AG10803 (cell line): Measurements from ENCODE around the gene TTLL5.

Experiments
- DNase-seq: peaks from one replicate; pipeline ENCODE4 v3.0.0; 2010; ENCODE audit warnings: low read depth
- H3K4me3 ChIP-seq: 2 replicates; pipeline ENCODE4 v1.5.1; 2011; ENCODE audit warnings: mild to moderate bottlenecking, low read length, control low read depth
- TF ChIP-seq, protein P1 (sequence below): conservative IDR thresholded peaks from 2 replicates; pipeline ENCODE4 v1.5.1; 2011; ENCODE audit warnings: mild to moderate bottlenecking, low read length, control low read depth, inconsistent platforms

Gene TTLL5

DNA sequence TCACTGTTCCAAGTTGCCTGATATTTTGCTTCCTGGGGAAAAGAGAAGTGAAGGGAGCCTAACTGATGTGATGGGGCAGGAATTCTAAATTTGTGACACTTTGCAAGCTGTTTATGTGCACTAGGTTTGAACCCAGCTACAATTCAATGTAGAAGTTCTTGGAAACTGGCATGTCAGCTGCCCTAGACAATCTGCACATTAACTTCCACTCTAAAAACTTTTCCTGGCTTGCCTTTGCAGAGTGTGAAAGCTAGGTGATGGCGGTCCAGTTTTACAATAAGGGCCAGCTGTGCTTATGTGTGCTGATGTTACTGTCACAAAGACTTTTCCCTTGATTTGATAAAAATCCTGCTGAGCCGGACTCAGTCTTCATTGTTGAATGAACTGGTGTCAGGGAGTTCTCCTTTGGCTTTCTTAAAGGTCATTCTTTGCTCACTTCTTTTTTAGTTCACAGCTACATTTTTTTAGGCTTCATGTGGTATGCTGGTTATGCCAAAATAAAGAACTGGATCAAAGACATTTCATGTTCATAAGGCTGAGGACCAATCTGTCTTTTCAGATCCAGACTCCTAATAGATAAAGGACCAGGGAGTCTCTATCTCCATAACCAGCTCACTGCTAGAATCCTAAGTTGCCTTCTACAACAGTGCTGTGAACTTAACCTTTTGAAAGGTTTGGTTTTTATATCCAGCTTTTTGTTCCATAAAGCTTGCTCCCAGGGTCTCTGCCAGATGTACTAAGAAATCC lies 187.3 kb downstream of the TTLL5 start:
- no peak overlapping the region for H3K4me3 ChIP-seq
- TF ChIP-seq, protein P1, sequence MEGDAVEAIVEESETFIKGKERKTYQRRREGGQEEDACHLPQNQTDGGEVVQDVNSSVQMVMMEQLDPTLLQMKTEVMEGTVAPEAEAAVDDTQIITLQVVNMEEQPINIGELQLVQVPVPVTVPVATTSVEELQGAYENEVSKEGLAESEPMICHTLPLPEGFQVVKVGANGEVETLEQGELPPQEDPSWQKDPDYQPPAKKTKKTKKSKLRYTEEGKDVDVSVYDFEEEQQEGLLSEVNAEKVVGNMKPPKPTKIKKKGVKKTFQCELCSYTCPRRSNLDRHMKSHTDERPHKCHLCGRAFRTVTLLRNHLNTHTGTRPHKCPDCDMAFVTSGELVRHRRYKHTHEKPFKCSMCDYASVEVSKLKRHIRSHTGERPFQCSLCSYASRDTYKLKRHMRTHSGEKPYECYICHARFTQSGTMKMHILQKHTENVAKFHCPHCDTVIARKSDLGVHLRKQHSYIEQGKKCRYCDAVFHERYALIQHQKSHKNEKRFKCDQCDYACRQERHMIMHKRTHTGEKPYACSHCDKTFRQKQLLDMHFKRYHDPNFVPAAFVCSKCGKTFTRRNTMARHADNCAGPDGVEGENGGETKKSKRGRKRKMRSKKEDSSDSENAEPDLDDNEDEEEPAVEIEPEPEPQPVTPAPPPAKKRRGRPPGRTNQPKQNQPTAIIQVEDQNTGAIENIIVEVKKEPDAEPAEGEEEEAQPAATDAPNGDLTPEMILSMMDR, result no peak
- no peak for DNase-seq

DNA sequence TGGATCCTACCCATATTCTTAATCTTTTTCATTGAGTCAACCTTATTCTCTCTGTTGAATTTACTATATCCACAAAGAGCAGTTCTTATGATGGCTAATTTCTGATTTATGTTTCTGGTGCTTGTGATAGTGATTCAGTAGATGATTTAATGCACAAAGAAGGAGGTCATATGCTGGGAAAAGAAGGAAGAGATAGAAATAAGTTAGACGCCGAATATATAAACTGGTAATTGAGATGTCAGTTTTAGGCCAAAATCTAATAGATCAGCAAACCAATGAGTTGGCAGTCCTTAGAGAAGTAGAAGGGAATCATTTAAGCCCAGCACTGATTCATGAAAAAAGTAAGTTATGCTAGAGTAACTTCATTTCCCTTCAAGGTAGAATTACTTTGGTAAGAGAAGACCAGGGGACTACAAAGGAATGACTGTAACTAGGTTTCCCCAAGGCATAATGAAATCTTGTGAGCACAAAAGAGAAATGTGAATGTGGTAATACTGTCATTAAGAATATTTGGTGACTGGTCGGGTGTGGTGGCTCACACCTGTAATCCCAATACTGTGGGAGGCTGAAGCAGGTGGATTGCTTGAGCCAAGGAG lies 188.4 kb downstream of the TTLL5 start:
- TF ChIP-seq, protein P1, result no peak
- H3K4me3 ChIP-seq, result no peak overlapping the region
- no peak for DNase-seq

DNA sequence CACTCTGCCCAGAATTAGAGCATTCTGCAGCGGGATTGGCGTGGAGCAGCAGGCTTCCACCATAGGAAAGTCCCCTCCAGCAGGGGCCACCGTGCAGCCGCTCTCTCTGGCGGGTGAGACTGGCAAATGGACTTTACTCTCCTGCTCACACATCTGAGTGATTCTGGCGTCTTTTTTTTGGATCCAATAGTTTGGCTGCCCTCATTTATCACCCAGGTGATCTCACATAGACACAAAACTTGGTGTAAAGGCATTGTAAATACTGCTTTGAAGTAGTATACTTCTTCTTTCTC lies 190.5 kb downstream of the TTLL5 start:
- H3K4me3 ChIP-seq, result no peak overlapping the region
- TF ChIP-seq, protein P1, result no peak
- no peak for DNase-seq

DNA sequence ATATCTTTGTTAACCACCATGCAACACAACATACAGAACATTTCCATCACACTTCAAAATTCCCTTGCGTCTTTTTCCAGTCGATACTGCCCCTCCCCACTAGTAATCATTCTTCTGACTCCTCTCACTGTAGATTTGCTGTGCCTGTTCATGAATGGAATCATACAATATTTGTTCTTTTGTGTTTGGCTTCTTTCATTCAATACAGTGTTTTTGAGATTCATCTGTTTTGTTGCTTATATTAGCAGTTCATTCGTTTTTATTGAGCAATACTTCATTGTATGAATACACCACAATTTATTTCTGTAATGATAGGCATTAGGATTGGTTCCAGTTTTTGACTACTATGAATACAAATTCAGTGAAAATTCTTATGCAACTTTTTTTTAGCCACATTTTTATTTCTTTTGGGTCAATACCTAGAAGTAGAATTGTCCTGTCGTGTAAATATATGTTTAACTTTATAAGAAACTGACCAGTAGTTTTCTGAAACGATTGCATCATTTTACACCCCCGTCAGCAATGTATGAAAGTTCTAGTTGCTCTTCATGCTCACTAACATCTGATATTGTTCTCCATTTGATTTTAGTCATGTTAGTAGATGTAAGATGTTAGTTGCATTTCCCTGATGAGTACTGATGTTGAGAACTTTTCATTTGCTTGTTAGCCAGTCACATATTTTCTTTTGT lies 193.2 kb downstream of the TTLL5 start:
- peak; percentile 55 for DNase-seq
- TF ChIP-seq, protein P1, result no peak
- no peak overlapping the region for H3K4me3 ChIP-seq

DNA sequence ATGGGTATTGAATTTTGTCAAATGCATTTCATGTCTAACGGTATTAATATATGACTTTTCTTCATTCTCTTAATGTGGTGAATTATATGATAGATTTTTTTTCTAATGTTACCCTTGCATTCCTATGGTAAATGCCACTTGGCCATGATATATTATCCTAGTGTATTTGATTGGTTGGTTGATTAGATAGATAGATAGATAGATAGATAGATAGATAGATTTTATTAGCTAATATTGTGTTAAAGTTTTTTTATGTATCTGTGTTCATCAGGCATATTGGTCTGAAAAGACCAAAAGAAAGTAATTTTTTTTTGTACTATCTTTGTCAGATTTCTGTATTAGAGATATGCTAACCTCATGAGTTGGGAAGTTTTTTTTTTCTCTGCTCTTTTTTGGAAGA lies 196.2 kb downstream of the TTLL5 start:
- DNase-seq, result no peak
- TF ChIP-seq, protein P1, result no peak
- H3K4me3 ChIP-seq, result no peak overlapping the region

DNA sequence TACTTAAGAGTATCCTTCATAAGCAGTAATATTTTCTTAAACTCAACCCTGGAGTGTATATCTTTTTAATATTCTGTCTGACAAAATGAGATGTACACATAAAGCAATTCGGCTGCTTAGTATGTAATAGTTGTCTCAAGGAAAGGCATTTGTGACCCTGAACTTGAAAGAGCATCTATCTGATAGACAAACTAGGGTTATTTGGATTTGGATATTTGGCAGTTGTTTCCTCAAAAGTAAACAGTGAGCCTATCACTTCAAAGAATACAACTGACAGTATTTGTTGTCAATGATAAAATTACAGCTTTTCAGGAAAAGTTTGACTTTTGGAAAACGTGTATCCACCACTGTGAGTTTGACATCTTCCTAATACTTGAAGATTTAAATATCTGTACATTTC lies 197.3 kb downstream of the TTLL5 start:
- TF ChIP-seq, protein P1, result no peak
- DNase-seq, result no peak

DNA sequence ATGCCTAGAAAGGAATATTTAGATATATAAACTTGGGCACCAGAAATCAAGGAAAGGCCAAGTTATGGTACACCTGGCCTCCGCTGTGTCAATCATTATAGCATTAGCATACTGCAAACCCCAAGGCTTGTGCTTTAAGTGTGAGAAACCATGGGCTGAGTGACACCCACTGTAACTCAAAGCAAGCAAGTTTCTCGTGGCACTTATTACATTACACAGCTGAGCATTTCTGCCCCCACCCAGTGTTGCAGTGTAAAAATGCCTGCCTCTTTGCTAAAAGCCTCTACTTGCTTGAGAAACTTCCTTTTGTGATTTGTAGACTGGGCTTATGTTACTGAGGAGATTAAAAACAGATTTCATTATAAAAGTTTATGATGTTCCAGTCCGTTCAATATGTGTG lies 198.7 kb downstream of the TTLL5 start:
- no peak overlapping the region for H3K4me3 ChIP-seq
- TF ChIP-seq, protein P1, result no peak
- DNase-seq, result peak; percentile 58

More for the DNA sequence above, 197.3 kb downstream of the TTLL5 start:
- no peak overlapping the region for H3K4me3 ChIP-seq
